ENCODE data around the gene WFDC13.
"Not testable (repeated sequence)": the region's sequence is repeated elsewhere in the genome, so short reads cannot be mapped to it uniquely, and the experiment has no call there.

- not testable (repeated sequence) for TF ChIP-seq SP1 (IDR thresholded peaks at IDR 0.05; ENCODE audit: low read depth, low read length); CREB1 (IDR thresholded peaks at IDR 0.05); SP4 (IDR thresholded peaks at IDR 0.05; ENCODE audit: low read length); RAD21 (IDR thresholded peaks at IDR 0.05 in 1 of 2, conservative IDR thresholded peaks at IDR 0.05 in 1 of 2; ENCODE audit: low read depth in 2 of 2, low read length in 2 of 2); EZH2 (IDR thresholded peaks at IDR 0.05; ENCODE audit: low read depth, low read length, severe bottlenecking); ASH2L (IDR thresholded peaks at IDR 0.05; ENCODE audit: low read length); TEAD4 (IDR thresholded peaks at IDR 0.05; ENCODE audit: low read depth, low read length); POLR2AphosphoS5 (IDR thresholded peaks at IDR 0.05; ENCODE audit: low read depth, low read length); SUZ12 (IDR thresholded peaks at IDR 0.05; ENCODE audit: low read length)
- TF ChIP-seq, protein P1, sequence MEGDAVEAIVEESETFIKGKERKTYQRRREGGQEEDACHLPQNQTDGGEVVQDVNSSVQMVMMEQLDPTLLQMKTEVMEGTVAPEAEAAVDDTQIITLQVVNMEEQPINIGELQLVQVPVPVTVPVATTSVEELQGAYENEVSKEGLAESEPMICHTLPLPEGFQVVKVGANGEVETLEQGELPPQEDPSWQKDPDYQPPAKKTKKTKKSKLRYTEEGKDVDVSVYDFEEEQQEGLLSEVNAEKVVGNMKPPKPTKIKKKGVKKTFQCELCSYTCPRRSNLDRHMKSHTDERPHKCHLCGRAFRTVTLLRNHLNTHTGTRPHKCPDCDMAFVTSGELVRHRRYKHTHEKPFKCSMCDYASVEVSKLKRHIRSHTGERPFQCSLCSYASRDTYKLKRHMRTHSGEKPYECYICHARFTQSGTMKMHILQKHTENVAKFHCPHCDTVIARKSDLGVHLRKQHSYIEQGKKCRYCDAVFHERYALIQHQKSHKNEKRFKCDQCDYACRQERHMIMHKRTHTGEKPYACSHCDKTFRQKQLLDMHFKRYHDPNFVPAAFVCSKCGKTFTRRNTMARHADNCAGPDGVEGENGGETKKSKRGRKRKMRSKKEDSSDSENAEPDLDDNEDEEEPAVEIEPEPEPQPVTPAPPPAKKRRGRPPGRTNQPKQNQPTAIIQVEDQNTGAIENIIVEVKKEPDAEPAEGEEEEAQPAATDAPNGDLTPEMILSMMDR (IDR thresholded peaks at IDR 0.05; ENCODE audit: control extremely low read depth in 1 of 3, insufficient read depth in 1 of 3, low read depth in 1 of 3, low read length in 3 of 3) = not testable (repeated sequence)
Measured at GRCh38 chr20:45657038-45657437, 44.8 kb upstream of the WFDC13 start.

Data from H1 (cell line).